UCSD-AML1 (cell line): Measurements from ENCODE around the gene MEF2A.

Source experiments
- DNase-seq: peaks from one replicate; lab custom pipeline; 2025; ENCODE audit not compliant: unreplicated experiment; lab: John Stamatoyannopoulos, UW

The MEF2A gene

GRCh38 chr15:99702895-99703602 lies 137.3 kb downstream of the MEF2A start:
- DNase-seq: no peak

GRCh38 chr15:99703603-99704443 lies 138.0 kb downstream of the MEF2A start:
- no peak for DNase-seq

- DNase-seq: no peak
These were observed 138.7 kb downstream of the MEF2A start for GRCh38 chr15:99704444-99704838.

GRCh38 chr15:99706557-99707303 lies 140.9 kb downstream of the MEF2A start:
- no peak for DNase-seq

- DNase-seq: no peak
These were observed 141.9 kb downstream of the MEF2A start for GRCh38 chr15:99707473-99708270.

GRCh38 chr15:99708563-99708962 lies 142.8 kb downstream of the MEF2A start:
- no peak for DNase-seq

GRCh38 chr15:99709243-99709986 lies 143.6 kb downstream of the MEF2A start:
- no peak for DNase-seq

- no peak for DNase-seq
These were observed 145.8 kb downstream of the MEF2A start for GRCh38 chr15:99711625-99712024.

GRCh38 chr15:99712415-99712814 lies 146.6 kb downstream of the MEF2A start:
- no peak for DNase-seq

- DNase-seq: no peak
These were observed 150.8 kb downstream of the MEF2A start for GRCh38 chr15:99716540-99717095.

GRCh38 chr15:99717161-99718009 lies 151.6 kb downstream of the MEF2A start:
- no peak for DNase-seq

- no peak for DNase-seq
These were observed 152.6 kb downstream of the MEF2A start for GRCh38 chr15:99718421-99718820.

- DNase-seq: no peak
These were observed 153.3 kb downstream of the MEF2A start for GRCh38 chr15:99719096-99719541.

- no peak for DNase-seq
These were observed 154.7 kb downstream of the MEF2A start for GRCh38 chr15:99720533-99720932.

GRCh38 chr15:99721104-99721778 lies 155.5 kb downstream of the MEF2A start:
- no peak for DNase-seq

GRCh38 chr15:99721896-99722295 lies 156.1 kb downstream of the MEF2A start:
- DNase-seq: no peak

GRCh38 chr15:99722406-99722805 lies 156.6 kb downstream of the MEF2A start:
- DNase-seq: no peak

- no peak for DNase-seq
These were observed 160.5 kb downstream of the MEF2A start for GRCh38 chr15:99726333-99726732.
